OCI-LY7 (cell line): Measurements from ENCODE around the gene PEX14. TPM values are rescaled to one million over a fixed set of nuclear protein-coding genes. Genes with fewer than 3 reads are reported as not detected.
"Not testable (repeated sequence)": the region's sequence is repeated elsewhere in the genome, so short reads cannot be mapped to it uniquely, and the experiment has no call there.

Source experiments
- Bru-seq: library from RNA; stranded (reverse); fragments of 400-500 nt; gene quantifications from one replicate; lab custom pipeline; 2021; lab: Mats Ljungman, UMichigan
- BruChase-seq, 2 experiments: library from RNA; stranded (reverse); fragments of 400-500 nt; gene quantifications; one replicate each; lab custom pipeline; 2021; lab: Mats Ljungman, UMichigan
- BruUV-seq: library from RNA; stranded (reverse); fragments of 400-500 nt; replicated peaks from 2 replicates; lab custom pipeline; 2021; lab: Mats Ljungman, UMichigan
- CTCF ChIA-PET: fragments of 300-600 bp; sonication (Branson Sonifier 250); formaldehyde crosslinking; loops from one replicate; lab custom pipeline; 2022; ENCODE audit warnings: antibody characterized with exemption; ENCODE audit not compliant: unreplicated experiment; lab: Charles Lee
- POLR2A ChIA-PET: fragments of 300-600 bp; sonication (Branson Sonifier 250); formaldehyde crosslinking; loops from one replicate; lab custom pipeline; 2022; ENCODE audit warnings: antibody characterized with exemption; lab: Charles Lee
- DNase-seq: peaks from one replicate; pipeline ENCODE4 v3.0.0-alpha.2; 2015; ENCODE audit warnings: low spot score
- H2AFZ ChIP-seq: fragments of 200-600 bp; sonication (generic), shearing (Covaris generic); 2 replicates; pipeline ENCODE4 v1.6.1; 2014; ENCODE audit warnings: mild to moderate bottlenecking, antibody characterized with exemption, low read length, moderate library complexity
- H3K27ac ChIP-seq: fragments of 200-600 bp; sonication (generic); 2 replicates; pipeline ENCODE4 v1.5.1; 2014; ENCODE audit warnings: mixed run types, low read depth, mild to moderate bottlenecking, moderate library complexity, low read length, inconsistent platforms; ENCODE audit not compliant: poor library complexity, severe bottlenecking
- H3K36me3 ChIP-seq: fragments of 200-600 bp; sonication (generic); 2 replicates; pipeline ENCODE4 v1.6.1; 2014; ENCODE audit warnings: mild to moderate bottlenecking, antibody characterized with exemption, low read length, moderate library complexity, mixed read lengths; ENCODE audit not compliant: insufficient read depth
- H3K4me1 ChIP-seq: fragments of 200-600 bp; sonication (generic); 2 replicates; pipeline ENCODE4 v1.5.1; 2014; ENCODE audit warnings: mild to moderate bottlenecking, low read length; ENCODE audit not compliant: insufficient read depth, poor library complexity, severe bottlenecking
- H3K4me2 ChIP-seq: fragments of 200-600 bp; sonication (generic); 2 replicates; pipeline ENCODE4 v1.6.1; 2014; ENCODE audit warnings: mild to moderate bottlenecking, low read length
- H3K4me3 ChIP-seq: fragments of 200-600 bp; sonication (generic); 2 replicates; pipeline ENCODE4 v1.5.1; 2014; ENCODE audit warnings: mild to moderate bottlenecking, low read depth, low read length; ENCODE audit not compliant: poor library complexity, severe bottlenecking
- H3K79me2 ChIP-seq: fragments of 200-600 bp; sonication (generic); 2 replicates; pipeline ENCODE4 v1.6.1; 2016; ENCODE audit warnings: low read depth, mild to moderate bottlenecking, low read length, moderate library complexity, mixed read lengths; ENCODE audit not compliant: insufficient read depth
- H3K9me2 ChIP-seq: fragments of 200-600 bp; sonication (generic); 2 replicates; pipeline ENCODE4 v1.6.1; 2016; ENCODE audit warnings: mild to moderate bottlenecking, low read length, mixed read lengths; ENCODE audit not compliant: insufficient read depth
- H3K9me3 ChIP-seq: fragments of 200-600 bp; sonication (generic); 2 replicates; pipeline ENCODE4 v1.6.1; 2014; ENCODE audit warnings: mild to moderate bottlenecking, mixed run types, low read length, mixed read lengths
- H4K20me1 ChIP-seq: fragments of 200-600 bp; sonication (generic); 2 replicates; pipeline ENCODE4 v1.6.1; 2014; ENCODE audit warnings: mild to moderate bottlenecking, antibody characterized with exemption, low read length, moderate library complexity, mixed read lengths; ENCODE audit not compliant: insufficient read depth
- EZH2phosphoT487 ChIP-seq: fragments of 200-600 bp; sonication (generic); IDR thresholded peaks from 2 replicates; pipeline ENCODE4 v1.6.1; 2018; ENCODE audit warnings: low read depth, borderline replicate concordance, mild to moderate bottlenecking, mixed run types, antibody characterized with exemption, low read length, moderate library complexity, mixed read lengths
- intact Hi-C: fragments of 100-400 bp; cut with micrococcal nuclease; formaldehyde crosslinking; loops from one replicate; pipeline ENCODE4 v1.10.0; 2022; ENCODE audit not compliant: unreplicated experiment
- long read RNA-seq: library from polyadenylated mRNA; stranded (forward); transcript quantifications from one replicate; pipeline ENCODE4 v2.0.0, GENCODE V29; 2022
- total RNA-seq, 2 experiments: library from RNA; depleted of rRNA in 1 of 2; stranded (reverse); fragments of >200 nt in 1 of 2; shearing (Covaris generic) in 1 of 2; gene quantifications; 2 replicates each; pipeline ENCODE4 v1.2.3, GENCODE V29; 2014 to 2022
- TF ChIP-seq, protein P1 (sequence below): fragments of 200-600 bp; sonication (generic); conservative IDR thresholded peaks from 2 replicates; pipeline ENCODE4 v1.5.1; 2014; ENCODE audit warnings: mild to moderate bottlenecking, antibody characterized with exemption, low read length, moderate library complexity, mixed read lengths

PEX14 gene, protein sequence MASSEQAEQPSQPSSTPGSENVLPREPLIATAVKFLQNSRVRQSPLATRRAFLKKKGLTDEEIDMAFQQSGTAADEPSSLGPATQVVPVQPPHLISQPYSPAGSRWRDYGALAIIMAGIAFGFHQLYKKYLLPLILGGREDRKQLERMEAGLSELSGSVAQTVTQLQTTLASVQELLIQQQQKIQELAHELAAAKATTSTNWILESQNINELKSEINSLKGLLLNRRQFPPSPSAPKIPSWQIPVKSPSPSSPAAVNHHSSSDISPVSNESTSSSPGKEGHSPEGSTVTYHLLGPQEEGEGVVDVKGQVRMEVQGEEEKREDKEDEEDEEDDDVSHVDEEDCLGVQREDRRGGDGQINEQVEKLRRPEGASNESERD
- total RNA-seq (2014; rRNA removed; shearing (Covaris generic)): 11.9 and 14.6 TPM in 2 replicates
- 23.8 and 24.3 TPM in 2 replicates for total RNA-seq (2022)
- percentile 71 among the genes with signal in this experiment for Bru-seq, nascent RNA
- BruChase-seq, experiment 1, labeled RNA remaining after a 6-hour chase: percentile 76 among the genes with signal in this experiment
- percentile 74 among the genes with signal in this experiment for BruChase-seq, experiment 2, labeled RNA remaining after a 2-hour chase
- long read RNA-seq, transcript PEX14-201 (9 exons, 1,985 nt): major isoform, 22 of 42 reads
- long read RNA-seq, partial matches to known transcripts: 4 of 42 reads
- long read RNA-seq, other reads (novel, unspliced or antisense): 16 of 42 reads

DNA sequence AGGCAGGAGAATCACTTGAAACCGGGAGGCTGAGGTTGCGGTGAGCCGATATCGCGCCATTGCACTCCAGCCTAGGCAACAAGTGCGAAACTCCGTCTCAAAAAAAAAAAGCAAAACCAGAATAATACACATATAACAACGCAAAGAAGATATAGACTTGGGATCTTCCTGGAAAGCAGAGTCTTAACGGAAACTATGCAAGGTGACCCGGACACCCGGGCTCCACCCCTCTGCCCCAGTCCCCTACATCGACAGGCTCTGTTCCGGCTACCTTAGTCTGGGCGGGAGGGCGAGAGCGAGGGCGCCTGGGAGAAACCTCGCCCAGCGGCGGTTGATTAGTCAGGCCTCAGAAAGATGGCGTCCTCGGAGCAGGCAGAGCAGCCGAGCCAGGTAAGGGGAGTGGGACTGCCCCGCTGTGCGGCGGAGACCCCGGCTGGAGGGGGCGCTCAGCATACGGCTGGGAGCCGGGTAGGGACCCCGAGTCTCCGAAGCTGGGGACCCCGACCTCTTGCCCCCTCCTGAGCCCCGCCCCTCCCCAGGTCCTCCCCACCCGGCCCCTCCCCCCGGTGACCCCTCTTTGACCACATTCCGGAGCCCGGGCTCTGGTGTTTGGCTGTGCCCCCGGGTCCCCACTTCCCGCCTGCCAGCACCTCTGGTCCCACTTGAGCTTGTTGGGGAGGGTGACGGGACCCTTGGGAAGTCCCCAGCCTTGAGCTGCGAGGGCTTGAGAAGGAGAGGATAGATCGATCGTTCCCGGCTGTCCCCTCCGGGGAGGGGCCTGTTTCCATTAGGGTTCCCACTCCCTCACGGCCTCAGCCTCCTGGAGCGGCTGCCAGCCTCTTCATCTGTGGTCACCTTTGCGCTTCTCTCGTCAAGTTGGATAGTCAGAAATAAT lies at the start of gene PEX14:
PEX14 (plus strand) TSS at position 338 of the 895 bp plus-strand sequence; CDS start at position 355, 17 bp downstream.
- Histone ChIP-seq H3K9me3 (no peaks in the 10 kb centered on the region), H3K4me2 (peak within 1 kb of the TSS; percentile 91), H2AFZ (peak within 1 kb of the TSS; percentile 88), H3K9me2 (no peaks in the 10 kb centered on the region), H3K79me2 (peaks cover 57% of the 10 kb centered on the region), H3K4me1 (peaks cover 32% of the 10 kb centered on the region), H3K4me3 (peak within 1 kb of the TSS; percentile 85), H3K27ac (peak within 1 kb of the TSS; percentile 96), H3K36me3 (peaks cover 7% of the 10 kb centered on the region; the same call in 1 of the 2 replicates), H4K20me1 (peaks cover 4% of the 10 kb centered on the region; the same call in 1 of the 2 replicates)
- POLR2A ChIA-PET: interaction anchor here (0.6 to 1.0 kb wide), 4 partner anchors 11 to 422 kb away, joined by 3 to 7 read pairs (median 3); no protein-coding TSS in a partner anchor
- BruUV-seq: no TSS peak
- DNase-seq: peak; percentile 90
- intact Hi-C loops: loop anchor here (10.0 kb wide), 1 partner anchor 440 kb away; the partner anchor contains the start of gene UBE4B
- CTCF ChIA-PET: no interaction called here
- TF ChIP-seq EZH2phosphoT487: no peak
- TF ChIP-seq, protein P1, sequence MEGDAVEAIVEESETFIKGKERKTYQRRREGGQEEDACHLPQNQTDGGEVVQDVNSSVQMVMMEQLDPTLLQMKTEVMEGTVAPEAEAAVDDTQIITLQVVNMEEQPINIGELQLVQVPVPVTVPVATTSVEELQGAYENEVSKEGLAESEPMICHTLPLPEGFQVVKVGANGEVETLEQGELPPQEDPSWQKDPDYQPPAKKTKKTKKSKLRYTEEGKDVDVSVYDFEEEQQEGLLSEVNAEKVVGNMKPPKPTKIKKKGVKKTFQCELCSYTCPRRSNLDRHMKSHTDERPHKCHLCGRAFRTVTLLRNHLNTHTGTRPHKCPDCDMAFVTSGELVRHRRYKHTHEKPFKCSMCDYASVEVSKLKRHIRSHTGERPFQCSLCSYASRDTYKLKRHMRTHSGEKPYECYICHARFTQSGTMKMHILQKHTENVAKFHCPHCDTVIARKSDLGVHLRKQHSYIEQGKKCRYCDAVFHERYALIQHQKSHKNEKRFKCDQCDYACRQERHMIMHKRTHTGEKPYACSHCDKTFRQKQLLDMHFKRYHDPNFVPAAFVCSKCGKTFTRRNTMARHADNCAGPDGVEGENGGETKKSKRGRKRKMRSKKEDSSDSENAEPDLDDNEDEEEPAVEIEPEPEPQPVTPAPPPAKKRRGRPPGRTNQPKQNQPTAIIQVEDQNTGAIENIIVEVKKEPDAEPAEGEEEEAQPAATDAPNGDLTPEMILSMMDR: no peak

DNA sequence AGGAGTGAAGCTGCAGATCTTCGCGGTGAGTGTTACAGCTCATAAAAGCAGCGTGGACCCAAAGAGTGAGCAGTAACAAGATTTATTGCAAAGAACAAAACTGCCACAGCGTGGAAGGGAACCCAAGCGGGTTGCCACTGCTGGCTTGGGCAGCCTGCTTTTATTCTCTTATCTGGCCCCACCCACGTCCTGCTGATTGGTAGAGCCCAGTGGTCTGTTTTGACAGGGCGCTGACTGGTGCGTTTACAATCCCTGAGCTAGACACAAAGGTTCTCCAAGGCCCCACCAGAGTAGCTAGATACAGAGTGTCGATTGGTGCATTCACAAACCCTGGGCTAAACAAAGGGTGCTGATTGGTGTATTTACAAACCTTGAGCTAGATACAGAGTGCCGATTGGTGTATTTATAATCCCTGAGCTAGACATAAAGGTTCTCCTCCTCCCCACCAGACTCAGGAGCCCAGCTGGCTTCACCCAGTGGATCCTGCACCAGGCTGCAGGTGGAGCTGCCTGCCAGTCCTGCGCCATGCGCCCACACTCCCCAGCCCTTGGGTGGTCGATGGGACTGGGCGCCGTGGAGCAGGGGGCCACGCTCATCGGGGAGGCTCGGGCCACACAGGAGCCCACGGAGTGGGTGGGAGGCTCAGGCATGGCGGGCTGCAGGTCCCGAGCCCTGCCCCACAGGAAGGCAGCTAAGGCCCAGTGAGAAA lies 48.8 kb upstream of the PEX14 start:
- H3K36me3 ChIP-seq, CTCF ChIA-PET, intact Hi-C loops, H3K4me2 ChIP-seq, H2AFZ ChIP-seq, H3K9me3 ChIP-seq, H4K20me1 ChIP-seq, H3K27ac ChIP-seq, H3K9me2 ChIP-seq, H3K4me1 ChIP-seq, H3K4me3 ChIP-seq, H3K79me2 ChIP-seq, DNase-seq, BruUV-seq: not testable (repeated sequence)
- POLR2A ChIA-PET: interaction anchor here (0.6 to 0.9 kb wide), 2 partner anchors 39 to 68 kb away, joined by 3 read pairs; no protein-coding TSS in a partner anchor

DNA sequence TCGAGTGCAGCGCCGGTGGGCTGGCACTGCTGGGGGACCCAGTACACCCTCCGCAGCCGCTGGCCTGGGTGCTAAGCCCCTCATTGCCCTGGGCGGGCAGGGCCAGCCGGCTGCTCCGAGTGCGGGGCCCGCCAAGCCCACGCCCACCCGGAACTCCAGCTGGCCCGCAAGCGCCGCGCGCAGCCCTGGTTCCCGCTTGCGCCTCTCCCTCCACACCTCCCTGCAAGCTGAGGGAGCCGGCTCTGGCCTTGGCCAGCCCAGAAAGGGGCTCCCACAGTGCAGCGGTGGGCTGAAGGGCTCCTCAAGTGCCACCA lies 48.3 kb upstream of the PEX14 start:
- H3K4me2 ChIP-seq, H3K36me3 ChIP-seq, CTCF ChIA-PET, H3K79me2 ChIP-seq, H4K20me1 ChIP-seq, H3K4me3 ChIP-seq, POLR2A ChIA-PET, H3K27ac ChIP-seq, intact Hi-C loops, DNase-seq, H2AFZ ChIP-seq, H3K9me2 ChIP-seq, BruUV-seq, H3K9me3 ChIP-seq: not testable (repeated sequence)
- H3K4me1 ChIP-seq: peaks cover 11% of the 10 kb centered on the region
